Sigmoid colon (tissue), 4 donors: ENCODE data around the gene PPAT.

Experiments used
- CTCF ChIP-seq, 4 experiments: fragments of 450-650 bp in 3 of 4; fragments of 200-600 bp in 1 of 4; IDR thresholded peaks; one replicate each; pipeline ENCODE4 v1.5.1; 2016 to 2019; ENCODE audit warnings: antibody characterized with exemption in 4 of 4, mild to moderate bottlenecking in 3 of 4, moderate library complexity in 2 of 4
- POLR2AphosphoS5 ChIP-seq, 4 donors: sonication (generic); formaldehyde crosslinking; IDR thresholded peaks; one replicate each; pipeline ENCODE4 v1.6.1; 2017; ENCODE audit warnings: antibody characterized with exemption in 4 of 4

GRCh38 chr4:56465599-56466295 is 30.3 kb upstream of the PPAT start:
- TF ChIP-seq CTCF (IDR thresholded peaks at IDR 0.05) = no peak
- no peak for TF ChIP-seq POLR2AphosphoS5 (IDR thresholded peaks at IDR 0.05)
